ENCODE measurements around the gene MAGI1. TPM values are rescaled to one million over a fixed set of nuclear protein-coding genes. Genes with fewer than 3 reads are reported as not detected.

MAGI1 gene
- polyA plus RNA-seq, 10 donors: 9.5 to 18.3 (median 14.3) TPM

DNA sequence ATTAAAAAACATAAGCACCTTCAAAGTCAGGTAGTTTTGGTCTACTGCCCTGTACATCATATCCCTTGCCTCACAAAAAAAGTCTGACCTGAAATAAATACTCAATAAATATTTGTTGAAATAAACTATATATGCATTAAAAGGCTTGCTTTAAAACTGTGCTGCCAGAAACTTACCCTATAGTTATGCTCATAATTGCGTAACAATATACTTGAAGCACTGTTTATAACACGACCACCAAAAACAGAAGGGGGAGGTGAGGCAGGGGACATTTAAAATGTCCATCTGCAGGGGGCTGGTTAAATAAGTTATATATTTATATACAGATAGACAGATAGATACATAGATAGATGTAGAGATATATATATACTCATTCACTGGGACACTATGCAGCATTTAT lies 549.5 kb downstream of the MAGI1 start:
- DNase-seq: no peak

DNA sequence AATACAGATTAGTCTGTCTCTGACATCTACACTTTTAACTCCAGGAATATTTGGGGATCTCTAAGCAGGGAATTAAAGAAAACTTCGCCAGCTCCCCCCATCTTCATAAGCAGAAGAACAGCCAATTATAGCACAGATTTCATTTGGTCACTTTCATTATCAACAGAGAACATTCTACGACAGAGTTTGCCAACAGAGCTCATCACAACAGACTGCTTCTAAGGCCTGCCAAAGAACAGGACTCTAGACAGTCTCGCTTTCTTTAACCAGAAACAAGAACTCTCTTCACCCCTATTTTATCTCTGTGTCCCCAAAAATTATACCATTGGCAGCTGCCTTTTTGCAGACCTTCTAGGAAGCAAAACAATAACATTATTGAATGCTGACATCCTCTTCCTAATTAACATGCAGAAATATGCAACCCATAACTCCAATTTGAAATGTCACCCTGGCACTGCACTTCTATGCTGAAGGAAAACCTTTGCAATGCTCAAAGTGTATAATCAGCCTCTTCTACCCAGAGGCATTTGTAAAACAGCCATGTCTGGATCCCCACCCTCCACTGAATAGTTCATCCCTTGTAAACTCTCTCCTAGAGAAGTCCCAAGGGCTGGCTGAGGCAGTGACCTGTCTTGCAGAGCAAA lies 552.8 kb downstream of the MAGI1 start:
- peak in 1 of 3 donors; percentile 34 for DNase-seq

DNA sequence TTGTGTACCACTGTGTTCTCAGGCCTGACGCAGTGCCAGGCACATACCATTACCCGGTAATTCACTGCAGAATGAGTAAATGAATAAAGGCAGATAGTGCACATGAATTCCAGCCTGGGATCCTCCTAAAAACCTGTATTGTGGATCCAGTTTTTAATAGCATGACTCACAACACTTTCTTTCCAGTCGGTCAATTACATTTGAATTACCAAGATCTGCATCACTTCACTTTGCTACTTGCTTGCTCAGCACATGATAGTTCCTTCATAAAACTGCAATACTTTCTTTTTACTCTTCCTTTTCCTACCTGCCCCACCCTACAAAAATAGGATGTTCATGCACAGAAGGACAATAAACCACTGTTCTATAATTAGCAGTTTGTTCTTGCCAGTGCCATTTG lies 553.8 kb downstream of the MAGI1 start:
- DNase-seq: no peak

DNA sequence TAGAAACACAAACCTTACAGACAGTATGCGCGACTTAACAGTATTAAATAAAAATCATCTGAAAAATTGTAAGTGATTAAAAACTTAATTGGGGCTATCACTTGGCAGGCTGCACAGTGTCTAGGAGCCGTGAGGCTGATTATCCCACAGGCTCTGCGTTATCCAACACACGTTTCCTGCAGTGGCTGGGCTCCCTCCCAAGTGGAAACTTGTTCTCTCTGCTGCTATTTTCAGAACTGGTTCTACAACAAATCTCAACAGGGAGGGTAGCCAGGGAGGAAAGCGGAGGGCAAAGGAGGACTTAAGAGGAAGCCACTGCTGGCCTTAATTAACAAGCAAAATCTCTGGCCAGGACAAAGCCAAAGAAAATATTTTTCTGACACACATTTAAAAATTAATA lies 555.2 kb downstream of the MAGI1 start:
- DNase-seq: peak; percentile 51 to 84 (median 67)

DNA sequence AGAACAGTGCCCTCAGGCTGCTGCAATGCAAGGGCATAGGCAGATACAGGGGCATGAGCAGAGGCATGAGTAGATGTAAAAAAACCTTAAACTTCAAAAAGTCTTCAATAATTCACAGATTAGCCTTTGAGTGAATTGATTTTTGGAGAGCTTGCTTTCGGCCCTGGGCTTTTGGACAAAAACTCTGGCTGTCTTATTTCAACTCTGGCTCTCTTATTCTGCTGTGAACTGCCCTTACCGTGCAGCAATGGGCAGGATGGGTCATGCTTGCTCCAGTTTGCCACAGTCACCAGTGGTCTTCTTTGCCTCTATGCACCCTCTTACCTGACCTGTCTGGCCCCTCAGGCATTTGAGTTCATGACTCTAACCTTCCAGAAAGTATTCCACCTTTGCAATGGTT lies 555.7 kb downstream of the MAGI1 start:
- DNase-seq: peak in 1 of 3 donors; percentile 50

DNA sequence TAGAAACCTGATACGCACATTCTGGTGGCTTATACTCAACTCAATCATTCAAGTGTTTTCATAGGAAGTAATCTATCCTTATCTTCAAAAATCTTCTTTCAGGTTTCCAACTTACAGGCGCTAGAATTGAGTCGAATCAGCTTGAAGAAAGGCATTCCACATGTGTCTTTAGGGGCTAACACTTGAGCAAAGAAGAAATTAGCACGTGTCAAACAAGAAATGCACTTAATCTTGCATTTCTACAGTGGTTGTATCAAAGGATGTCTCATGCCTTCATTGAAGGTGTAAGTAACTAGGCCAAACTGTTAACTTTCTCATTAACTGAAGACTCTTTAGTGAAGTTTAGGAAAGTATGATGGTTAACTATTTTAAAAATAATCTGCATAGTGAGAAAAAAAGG lies 557.6 kb downstream of the MAGI1 start:
- no peak for DNase-seq

DNA sequence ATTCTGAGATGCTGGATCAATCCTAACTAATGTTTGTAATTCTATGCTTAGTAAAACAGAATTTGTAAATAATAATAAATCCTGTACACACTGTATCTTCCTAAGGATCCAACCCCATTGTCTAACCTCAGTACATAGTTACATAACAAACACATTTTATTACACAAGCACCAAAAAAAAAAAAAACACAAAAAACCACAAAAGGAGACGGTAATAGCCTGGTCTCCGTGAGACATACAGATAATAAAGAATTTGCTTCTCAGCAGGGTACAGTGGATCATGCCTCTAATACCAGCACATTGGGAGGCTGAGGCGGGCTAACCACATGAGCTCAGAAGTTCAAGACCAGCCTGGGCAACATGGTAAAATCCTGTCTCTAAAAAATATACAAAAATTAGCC lies 558.7 kb downstream of the MAGI1 start:
- DNase-seq: no peak

DNA sequence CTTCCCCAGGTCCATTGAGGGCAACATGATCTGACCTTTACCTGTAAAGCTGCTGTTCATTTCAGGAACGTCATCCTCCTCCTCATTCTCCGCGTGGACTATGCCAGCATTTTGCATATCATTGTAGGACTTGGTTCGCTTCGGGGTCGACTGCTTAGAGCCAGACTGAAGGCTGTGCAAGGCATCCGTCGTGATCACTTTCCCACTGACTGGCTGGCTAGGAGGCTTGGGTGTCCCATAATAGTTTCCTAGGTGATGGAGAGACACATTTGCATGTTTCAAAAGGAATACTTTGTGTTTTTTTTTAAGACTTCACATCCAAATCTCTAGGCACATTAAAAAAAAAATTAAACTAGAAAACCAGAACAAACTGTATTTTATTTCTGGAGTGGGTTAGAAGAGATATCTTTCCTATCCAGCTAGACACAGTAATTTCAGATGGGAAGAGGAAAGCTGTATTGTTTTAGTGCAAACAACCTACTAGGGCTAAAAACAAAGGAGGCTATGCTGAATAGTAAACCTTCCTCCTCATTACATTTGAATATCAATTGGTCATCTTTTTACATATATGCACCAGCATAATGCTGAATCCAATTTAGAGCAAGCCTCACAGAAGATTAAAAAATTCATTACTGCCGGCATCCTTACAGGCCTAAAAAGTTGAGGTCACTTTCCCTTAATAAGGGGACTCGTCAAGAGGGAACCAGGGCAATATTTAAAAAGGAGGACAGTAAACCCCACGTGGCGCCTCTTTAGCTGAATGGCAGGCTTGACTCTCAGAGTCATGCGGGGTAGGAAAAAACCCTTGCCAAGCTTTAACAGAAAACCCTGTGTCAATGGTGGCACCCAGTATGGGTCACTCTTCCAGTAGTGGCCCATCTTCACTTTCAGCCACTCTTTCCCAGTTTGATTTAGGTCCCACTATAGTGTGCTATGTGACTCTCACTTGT lies 559.9 kb downstream of the MAGI1 start:
- no peak for DNase-seq

DNA sequence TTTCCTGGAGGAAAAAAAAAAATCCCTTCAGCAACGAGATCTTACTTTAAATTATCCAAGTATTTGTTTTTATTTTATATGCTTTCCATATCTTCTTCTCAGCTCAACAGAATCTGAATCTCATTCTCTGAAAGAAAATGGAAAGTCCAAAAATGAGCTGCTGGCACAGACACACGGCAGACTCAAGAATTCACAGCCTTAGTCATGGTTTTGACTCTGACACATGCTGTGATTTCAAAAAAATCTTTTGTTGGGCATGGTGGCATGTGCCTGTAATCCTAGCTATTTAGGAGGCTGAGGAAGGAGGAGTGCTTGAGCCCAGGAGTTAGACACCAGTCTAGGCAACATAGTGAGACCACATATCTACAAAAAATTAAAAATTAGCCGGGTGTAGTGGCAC lies 565.0 kb downstream of the MAGI1 start:
- peak in 1 of 3 donors; percentile 7 for DNase-seq

DNA sequence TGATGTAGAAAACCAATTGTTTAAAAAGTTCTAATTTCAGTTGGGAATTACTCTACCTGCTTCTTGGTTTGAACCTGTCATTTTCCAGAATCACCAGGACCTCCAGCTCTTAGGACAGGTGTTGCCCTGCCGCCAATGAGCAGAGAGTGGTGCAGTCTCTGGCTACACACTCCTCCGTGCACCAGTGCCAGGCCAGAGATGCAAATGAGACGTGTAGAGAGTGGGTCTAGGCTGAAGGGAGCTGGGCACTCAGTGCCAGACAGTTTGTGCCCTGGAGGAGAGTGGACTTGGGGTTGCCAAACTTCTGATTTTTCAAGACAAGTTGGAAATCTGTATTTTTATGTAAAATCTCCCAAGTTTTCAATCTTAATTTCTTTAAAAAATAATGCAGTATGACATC lies 566.2 kb downstream of the MAGI1 start:
- DNase-seq: no peak

DNA sequence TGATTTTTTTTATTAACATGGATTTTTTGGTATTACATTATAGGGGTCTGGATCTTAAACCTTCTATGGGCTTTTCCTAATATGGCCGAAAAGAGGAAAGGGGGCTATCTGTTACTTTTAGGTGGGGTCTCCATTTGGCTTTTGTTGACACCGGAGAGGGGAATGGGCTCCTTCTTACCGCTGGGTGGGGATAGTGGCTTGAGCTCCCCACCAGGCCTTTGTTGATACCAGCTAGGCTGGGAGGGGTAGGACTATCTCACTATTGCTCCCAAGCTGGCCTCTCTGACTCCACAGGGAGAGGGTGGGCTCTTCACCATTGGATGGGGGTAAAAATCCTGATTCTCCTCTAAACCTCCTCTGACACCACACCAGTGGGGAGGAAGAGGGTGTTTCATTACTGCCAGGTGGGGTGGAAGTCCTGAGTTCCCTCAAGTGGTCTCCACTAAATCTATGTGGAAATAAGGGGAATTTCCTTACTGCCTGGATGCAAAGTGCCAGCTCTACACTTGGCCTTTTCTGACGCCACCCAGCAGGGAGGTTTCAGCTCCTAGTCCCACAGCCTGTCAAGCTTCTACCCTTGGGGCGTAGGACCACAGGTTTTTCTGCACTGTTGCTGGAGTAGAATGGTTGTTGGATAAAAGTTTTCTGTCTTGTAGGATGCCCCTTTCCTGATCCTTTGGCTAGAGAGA lies 572.3 kb downstream of the MAGI1 start:
- no peak for DNase-seq

DNA sequence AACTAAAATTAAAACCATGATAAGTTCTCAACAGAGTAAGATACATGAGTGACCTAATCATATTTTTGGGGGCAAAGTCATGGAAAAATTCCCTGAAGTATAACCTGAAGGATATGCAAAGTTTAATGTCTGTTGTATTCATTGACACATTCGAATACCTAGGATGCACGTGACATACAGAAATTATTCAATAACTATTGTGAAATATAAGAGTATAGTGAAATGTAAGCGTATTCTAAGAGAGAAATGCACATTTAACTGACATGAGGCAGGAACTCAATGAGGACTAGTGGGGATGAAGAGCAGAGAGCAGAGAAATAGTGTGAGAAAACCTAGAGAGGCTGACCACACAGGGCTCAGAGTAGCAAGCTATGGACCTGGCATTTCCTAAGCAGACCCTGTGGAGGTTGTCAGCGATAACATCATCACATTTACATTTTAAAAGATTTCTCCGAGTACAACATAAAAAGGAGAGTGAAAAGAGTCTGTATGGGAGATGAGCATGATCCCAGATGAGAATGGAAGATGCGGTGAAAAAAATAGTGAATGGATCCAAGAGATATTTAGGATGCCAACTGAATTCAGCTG lies 588.8 kb downstream of the MAGI1 start:
- no peak for DNase-seq

DNA sequence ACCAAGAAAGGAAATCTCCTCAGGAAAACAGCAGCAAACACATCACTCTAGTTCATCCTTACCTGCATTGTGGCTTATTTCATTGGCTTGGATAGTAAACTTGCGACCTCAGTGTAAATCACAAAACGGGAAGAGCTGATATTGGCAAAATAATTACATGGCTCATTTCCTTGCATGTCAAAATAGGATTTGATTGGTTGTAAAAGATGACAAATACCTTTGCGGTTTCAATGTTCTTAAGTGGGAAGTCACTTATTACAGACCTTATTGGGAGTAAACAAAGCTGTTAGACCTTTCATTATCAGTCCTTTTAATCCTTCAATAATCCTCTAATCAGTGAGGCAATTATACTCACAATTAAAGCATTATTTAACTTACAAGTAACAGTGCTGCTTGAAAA lies 590.6 kb downstream of the MAGI1 start:
- DNase-seq: no peak

DNA sequence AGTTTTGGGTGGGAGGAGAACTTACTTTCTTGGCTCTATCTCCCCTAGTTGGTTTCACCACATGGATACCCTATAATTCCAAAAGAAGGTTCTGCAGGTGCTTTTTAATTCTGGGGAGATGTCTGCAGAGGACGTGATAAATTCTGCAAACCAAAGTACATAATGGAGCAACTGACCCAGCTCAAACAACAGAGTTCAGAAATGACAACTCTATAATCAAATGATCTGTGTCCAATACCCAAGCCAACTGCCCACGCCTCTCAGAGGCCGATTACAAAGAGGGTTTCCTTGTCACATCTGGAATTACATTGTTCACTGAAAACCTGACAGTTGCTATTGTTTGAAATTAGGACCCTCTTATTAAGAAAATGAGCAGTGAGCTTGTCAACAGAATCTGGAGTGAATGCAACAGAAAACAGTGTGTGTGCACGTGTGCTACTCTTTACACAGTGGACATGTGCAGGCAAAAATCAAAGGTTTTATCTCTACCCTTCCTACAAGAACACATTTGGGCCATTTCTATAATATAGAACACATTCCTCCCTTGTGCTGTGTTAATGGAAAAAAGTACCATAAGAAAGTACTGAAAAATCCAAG lies 593.0 kb downstream of the MAGI1 start:
- DNase-seq: no peak

DNA sequence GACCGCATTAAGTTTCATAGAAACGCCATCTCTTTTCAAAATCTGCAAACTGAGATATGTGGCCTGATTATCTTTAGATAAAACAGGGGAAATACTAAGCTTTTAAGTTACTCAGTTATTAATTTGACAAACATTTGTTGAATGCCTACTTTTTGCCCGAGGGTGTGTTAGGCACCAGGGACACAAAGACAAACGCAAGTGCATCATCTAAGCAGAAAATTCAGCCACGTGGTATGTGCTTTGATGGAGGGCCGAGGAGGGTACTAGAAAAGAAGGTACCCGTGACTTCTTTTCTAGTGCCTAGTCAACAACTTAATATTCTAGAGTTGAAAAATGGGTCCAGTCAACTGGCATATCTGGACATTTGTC lies 594.3 kb downstream of the MAGI1 start:
- no peak for DNase-seq

DNA sequence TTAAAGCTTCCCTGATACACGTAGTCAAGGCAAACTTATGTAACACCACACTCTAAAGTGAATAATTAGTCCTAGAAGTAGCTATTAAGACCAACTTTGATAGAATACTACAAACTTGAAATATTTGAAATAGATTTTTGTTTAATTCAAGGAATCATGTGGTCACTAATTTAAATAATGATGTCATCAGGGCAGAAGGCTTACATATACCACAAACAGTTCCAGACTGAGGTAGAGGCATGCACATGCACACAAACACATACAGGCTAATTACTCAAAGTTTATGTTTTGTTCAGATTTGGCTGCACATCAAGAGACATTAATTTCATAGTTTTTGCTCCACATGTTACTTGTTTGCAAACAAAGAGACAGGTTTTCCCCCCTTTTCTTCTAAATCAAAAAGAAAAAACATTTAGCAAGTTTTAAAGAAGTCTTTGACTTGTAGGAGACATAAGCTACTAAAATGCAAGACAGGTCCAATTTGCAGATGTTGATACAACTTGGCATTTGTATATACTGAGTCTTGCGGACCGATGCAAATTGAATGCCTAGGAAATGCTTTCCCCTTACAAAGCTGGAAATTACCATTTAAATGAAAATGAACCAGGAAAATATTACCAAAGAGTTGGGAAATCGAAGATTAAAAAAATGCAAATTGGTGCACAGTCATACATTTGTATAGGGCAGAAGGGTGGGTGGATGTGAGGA lies 594.8 kb downstream of the MAGI1 start:
- DNase-seq: no peak

DNA sequence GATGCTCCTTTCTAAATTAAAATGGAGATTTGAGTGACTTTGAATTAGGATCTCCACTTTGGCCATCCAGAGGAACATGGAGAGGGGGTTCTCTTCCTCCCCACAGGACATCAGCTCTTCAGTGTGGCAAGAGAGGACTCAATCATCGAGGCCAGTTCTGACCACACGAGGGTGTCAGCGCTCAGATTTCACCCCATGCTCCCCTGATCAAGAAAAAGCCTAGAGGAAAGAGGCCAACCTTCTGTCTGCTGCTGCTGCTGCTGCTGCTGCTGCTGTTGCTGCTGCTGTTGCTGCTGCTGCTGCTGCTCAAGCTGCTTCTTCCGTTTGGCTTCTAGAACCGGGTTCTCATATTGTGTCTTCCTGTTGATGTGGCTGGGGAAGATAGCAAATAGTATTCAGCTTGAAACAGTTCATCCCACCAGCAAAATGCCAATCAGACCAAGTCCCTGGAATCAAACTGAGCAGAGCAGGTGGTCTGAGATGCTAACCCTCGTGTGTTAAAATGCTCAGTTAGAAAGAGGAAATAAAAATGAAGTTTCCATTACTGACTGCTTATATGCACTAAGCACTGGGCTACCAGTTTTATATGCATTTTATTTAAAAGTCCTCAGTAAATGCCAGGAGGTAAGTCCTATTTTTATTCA lies 599.0 kb downstream of the MAGI1 start:
- peak; percentile 52 to 82 (median 71) for DNase-seq

DNA sequence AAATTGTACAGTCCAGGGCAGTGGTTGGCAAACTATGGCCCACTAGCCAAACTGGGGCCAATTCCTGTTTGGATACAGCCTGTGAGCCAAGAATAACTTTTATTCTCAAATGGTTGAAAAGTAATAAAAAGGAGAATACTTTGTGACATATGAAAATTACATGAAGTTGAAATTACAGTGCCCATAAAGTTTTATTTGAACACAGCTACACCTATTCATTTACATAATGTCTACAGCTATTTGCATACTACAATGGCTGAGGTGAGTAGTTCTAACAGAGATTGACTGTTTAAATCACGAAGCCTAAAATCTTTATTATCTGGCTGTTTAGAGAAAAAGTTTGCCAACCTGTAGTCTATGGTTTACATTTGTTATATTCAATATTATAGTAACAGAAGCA lies 600.1 kb downstream of the MAGI1 start:
- DNase-seq: no peak

DNA sequence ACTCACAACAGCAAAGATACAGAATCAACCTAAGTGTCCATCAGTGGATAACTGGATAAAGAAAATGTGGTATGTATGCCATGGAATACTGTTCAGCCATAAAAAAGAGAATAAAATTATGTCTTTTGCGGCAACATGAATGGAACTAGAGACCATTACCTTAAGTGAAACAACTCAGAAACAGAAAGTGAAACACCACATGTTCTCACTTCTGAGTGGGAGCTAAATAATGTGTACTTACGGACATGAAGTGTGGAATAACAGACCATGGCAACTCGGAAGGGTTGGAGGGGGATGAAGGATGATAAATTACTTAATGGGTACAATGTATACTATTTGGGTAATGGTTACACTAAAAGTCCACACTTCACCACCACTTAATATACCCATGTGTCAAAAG lies 600.6 kb downstream of the MAGI1 start:
- no peak for DNase-seq

DNA sequence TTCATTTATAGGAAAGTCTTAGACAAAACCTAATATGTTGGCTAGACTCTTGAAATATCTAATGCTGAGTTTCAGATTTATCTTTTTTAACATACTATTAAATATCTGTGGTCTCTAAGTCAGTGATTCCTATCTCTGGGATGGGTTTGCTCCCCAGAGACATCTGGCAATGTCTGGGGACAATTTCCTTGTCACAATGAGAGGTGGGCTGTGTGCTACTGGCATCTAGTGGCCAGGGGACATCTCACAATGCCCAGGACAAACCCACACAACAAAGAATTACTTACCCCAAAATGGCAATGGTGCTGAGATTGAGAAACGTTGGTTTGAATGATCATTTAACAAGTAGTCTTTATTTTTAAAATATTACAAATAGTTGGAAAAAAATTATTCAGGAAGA lies 602.1 kb downstream of the MAGI1 start:
- DNase-seq: peak in 2 of 3 donors; percentile 7 to 9

DNA sequence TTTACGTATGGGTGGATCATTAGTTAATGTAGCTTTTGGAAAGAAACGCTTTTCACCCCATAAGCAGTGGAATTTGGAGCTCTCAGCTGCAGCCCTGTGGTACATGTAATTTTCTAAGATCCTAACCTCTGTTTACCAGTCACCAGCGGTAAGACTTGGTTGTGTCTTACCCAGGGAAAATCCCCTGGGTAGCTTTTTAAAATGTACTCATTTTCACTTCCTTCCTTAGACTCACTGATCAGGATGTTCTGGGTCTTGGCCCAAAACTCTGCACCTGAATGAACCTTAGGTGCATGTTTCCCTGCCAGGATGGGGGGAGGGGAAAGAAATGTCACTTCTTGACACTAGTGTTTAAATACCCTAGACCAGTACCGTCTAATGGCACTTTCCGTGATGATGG lies 605.2 kb downstream of the MAGI1 start:
- DNase-seq: no peak

All from muscle of back (tissue), 11 donors.